ENCODE measurements around the gene MAP3K5. TPM values are rescaled to one million over a fixed set of nuclear protein-coding genes. Genes with fewer than 3 reads are reported as not detected.

Gene MAP3K5
- total and polyA plus RNA-seq, 9 of the 15 experiments (the other 6 are each of a cell fraction or from before 2014, with no cell fraction given): 2.2 to 13.0 (median 9.9) TPM

GRCh38 chr6:136737374-136737844, 54.9 kb downstream of the MAP3K5 start (continued):
- TF ChIP-seq ARID4B (CRISPR knock-in tag; IDR thresholded peaks at IDR 0.05) (no peak), HDGF (IDR thresholded peaks at IDR 0.05) (no peak), TFAP4 (CRISPR knock-in tag; IDR thresholded peaks at IDR 0.05; ENCODE audit: borderline replicate concordance) (no peak), NR2C1 (IDR thresholded peaks at IDR 0.05) (0 out of 2 replicates have a peak, but pooled peaks have one; percentile 36), NR2C1 (tag; IDR thresholded peaks at IDR 0.05) (no peak), ETV5 (CRISPR knock-in tag; IDR thresholded peaks at IDR 0.05; ENCODE audit: low read depth) (0 out of 2 replicates have a peak, but pooled peaks have one; percentile 52), ELF4 (CRISPR knock-in tag; IDR thresholded peaks at IDR 0.05) (no peak), ZKSCAN1 (IDR thresholded peaks at IDR 0.05; ENCODE audit: low read depth, low read length) (no peak), ZNF41 (CRISPR knock-in tag; conservative IDR thresholded peaks at IDR 0.05) (0 out of 2 replicates have a peak, but pooled peaks have one; percentile 33), HDAC8 (tag; IDR thresholded peaks at IDR 0.05) (no peak), ZNF778 (CRISPR knock-in tag; IDR thresholded peaks at IDR 0.05) (no peak), ZNF512 (tag; IDR thresholded peaks at IDR 0.05) (no peak), BACH1 (tag; IDR thresholded peaks at IDR 0.05) (no peak), E2F6 (IDR thresholded peaks at IDR 0.05; ENCODE audit: borderline replicate concordance in 1 of 2, extremely low read depth in 1 of 2, insufficient read depth in 1 of 2, insufficient read length in 1 of 2, low read depth in 1 of 2, low read length in 1 of 2, poor library complexity in 1 of 2, severe bottlenecking in 1 of 2) (peak in 1 of 2 experiments; percentile 37), GATAD2A (IDR thresholded peaks at IDR 0.05) (no peak), ZNF780A (CRISPR knock-in tag; IDR thresholded peaks at IDR 0.05) (no peak), ILF3 (IDR thresholded peaks at IDR 0.05; ENCODE audit: borderline replicate concordance) (no peak), TAF9B (IDR thresholded peaks at IDR 0.05; ENCODE audit: partially characterized antibody) (no peak)
